ENCODE measurements around the gene LIAS. TPM values are rescaled to one million over a fixed set of nuclear protein-coding genes. Genes with fewer than 3 reads are reported as not detected.
A peak's percentile ranks its signal among the peaks of the same experiment; 100 is the strongest.

The LIAS gene
- total RNA-seq, 1 experiment from 2014 or later = 6.8 TPM

GRCh38 chr4:39446842-39447573 is 11.8 kb upstream of the LIAS start:
- Histone ChIP-seq H3K27ac (ENCODE audit: low read length) (no peak overlapping the region), H3K36me3 (ENCODE audit: control insufficient read depth, insufficient read depth, low read length) (peaks cover 5% of the 10 kb centered on the region; the same call in 1 of the 2 replicates), H3K27me3 (ENCODE audit: control insufficient read depth, insufficient read depth, low read length) (no peaks in the 10 kb centered on the region), H3K4me1 (ENCODE audit: control insufficient read depth, insufficient read depth, low read length) (no peaks in the 10 kb centered on the region), H3K4me3 (ENCODE audit: low read depth in 2 of 2, low read length in 2 of 2) (no peak overlapping the region), H3K9me3 (ENCODE audit: control insufficient read depth, insufficient read depth, low read depth, low read length) (no peaks in the 10 kb centered on the region)
- CTCF ChIA-PET = no interaction called here
- no TSS peak for BruUV-seq (replicated peaks)
- POLR2A ChIA-PET = no interaction called here
- TF ChIP-seq POLR2AphosphoS5 (IDR thresholded peaks at IDR 0.05; ENCODE audit: low read depth, low read length) = no peak
- TF ChIP-seq, protein P1, sequence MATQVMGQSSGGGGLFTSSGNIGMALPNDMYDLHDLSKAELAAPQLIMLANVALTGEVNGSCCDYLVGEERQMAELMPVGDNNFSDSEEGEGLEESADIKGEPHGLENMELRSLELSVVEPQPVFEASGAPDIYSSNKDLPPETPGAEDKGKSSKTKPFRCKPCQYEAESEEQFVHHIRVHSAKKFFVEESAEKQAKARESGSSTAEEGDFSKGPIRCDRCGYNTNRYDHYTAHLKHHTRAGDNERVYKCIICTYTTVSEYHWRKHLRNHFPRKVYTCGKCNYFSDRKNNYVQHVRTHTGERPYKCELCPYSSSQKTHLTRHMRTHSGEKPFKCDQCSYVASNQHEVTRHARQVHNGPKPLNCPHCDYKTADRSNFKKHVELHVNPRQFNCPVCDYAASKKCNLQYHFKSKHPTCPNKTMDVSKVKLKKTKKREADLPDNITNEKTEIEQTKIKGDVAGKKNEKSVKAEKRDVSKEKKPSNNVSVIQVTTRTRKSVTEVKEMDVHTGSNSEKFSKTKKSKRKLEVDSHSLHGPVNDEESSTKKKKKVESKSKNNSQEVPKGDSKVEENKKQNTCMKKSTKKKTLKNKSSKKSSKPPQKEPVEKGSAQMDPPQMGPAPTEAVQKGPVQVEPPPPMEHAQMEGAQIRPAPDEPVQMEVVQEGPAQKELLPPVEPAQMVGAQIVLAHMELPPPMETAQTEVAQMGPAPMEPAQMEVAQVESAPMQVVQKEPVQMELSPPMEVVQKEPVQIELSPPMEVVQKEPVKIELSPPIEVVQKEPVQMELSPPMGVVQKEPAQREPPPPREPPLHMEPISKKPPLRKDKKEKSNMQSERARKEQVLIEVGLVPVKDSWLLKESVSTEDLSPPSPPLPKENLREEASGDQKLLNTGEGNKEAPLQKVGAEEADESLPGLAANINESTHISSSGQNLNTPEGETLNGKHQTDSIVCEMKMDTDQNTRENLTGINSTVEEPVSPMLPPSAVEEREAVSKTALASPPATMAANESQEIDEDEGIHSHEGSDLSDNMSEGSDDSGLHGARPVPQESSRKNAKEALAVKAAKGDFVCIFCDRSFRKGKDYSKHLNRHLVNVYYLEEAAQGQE (IDR thresholded peaks at IDR 0.05; ENCODE audit: insufficient read depth in 1 of 2, low read depth in 2 of 2, low read length in 1 of 2) = no peak
- no peak for TF ChIP-seq SIN3A (IDR thresholded peaks at IDR 0.05; ENCODE audit: borderline replicate concordance, insufficient read depth, low read depth, low read length)
- TF ChIP-seq, protein P2, sequence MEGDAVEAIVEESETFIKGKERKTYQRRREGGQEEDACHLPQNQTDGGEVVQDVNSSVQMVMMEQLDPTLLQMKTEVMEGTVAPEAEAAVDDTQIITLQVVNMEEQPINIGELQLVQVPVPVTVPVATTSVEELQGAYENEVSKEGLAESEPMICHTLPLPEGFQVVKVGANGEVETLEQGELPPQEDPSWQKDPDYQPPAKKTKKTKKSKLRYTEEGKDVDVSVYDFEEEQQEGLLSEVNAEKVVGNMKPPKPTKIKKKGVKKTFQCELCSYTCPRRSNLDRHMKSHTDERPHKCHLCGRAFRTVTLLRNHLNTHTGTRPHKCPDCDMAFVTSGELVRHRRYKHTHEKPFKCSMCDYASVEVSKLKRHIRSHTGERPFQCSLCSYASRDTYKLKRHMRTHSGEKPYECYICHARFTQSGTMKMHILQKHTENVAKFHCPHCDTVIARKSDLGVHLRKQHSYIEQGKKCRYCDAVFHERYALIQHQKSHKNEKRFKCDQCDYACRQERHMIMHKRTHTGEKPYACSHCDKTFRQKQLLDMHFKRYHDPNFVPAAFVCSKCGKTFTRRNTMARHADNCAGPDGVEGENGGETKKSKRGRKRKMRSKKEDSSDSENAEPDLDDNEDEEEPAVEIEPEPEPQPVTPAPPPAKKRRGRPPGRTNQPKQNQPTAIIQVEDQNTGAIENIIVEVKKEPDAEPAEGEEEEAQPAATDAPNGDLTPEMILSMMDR (IDR thresholded peaks at IDR 0.05) = no peak
- no peak for TF ChIP-seq TCF7L2 (IDR thresholded peaks at IDR 0.05; ENCODE audit: low read depth, low read length)
- no peak for DNase-seq (ENCODE audit: low read depth, low spot score)
- in situ Hi-C loops (cut with HindIII; ENCODE audit: low pct_unique_long_range_greater_than_20kb, low sequenced_read_pairs) (no loop called here), intact Hi-C loops (cut with micrococcal nuclease; ENCODE audit: unreplicated experiment) (no loop called here)
- ATAC-seq = no peak

GRCh38 chr4:39450618-39451017 is 8.2 kb upstream of the LIAS start:
- H3K27me3 ChIP-seq (ENCODE audit: control insufficient read depth, insufficient read depth, low read length) = no peaks in the 10 kb centered on the region
- TF ChIP-seq, protein P2 (IDR thresholded peaks at IDR 0.05) = no peak
- TF ChIP-seq POLR2AphosphoS5 (IDR thresholded peaks at IDR 0.05; ENCODE audit: low read depth, low read length) = 0 out of 2 replicates have a peak, but pooled peaks have one; percentile 8
- in situ Hi-C loops (cut with HindIII; ENCODE audit: low pct_unique_long_range_greater_than_20kb, low sequenced_read_pairs) (no loop called here), intact Hi-C loops (cut with micrococcal nuclease; ENCODE audit: unreplicated experiment) (no loop called here)
- no peaks in the 10 kb centered on the region for H3K4me1 ChIP-seq (ENCODE audit: control insufficient read depth, insufficient read depth, low read length)
- ATAC-seq = no peak
- no peak overlapping the region for H3K4me3 ChIP-seq (ENCODE audit: low read depth in 2 of 2, low read length in 2 of 2)
- no peaks in the 10 kb centered on the region for H3K9me3 ChIP-seq (ENCODE audit: control insufficient read depth, insufficient read depth, low read depth, low read length)
- DNase-seq (ENCODE audit: low read depth, low spot score) = no peak
- no peak overlapping the region for H3K27ac ChIP-seq (ENCODE audit: low read length)
- ChIA-PET CTCF (no interaction called here), POLR2A (no interaction called here)
- H3K36me3 ChIP-seq (ENCODE audit: control insufficient read depth, insufficient read depth, low read length) = peaks cover 34% of the 10 kb centered on the region
- no TSS peak for BruUV-seq (replicated peaks)

Data from Panc1 (cell line).